Subcutaneous abdominal adipose tissue (tissue), 5 donors: ENCODE data around the gene SERPINE2.

Experiments
- H3K27ac ChIP-seq: one replicate; pipeline ENCODE4 v1.7.0; 2013; ENCODE audit warnings: low read depth, mild to moderate bottlenecking, inconsistent platforms, low read length, moderate library complexity
- H3K27me3 ChIP-seq, 5 donors: one replicate each; pipeline ENCODE4 v1.7.0; 2013; ENCODE audit warnings: low read length in 5 of 5, inconsistent platforms in 1 of 5; ENCODE audit not compliant: control insufficient read depth in 5 of 5, insufficient read depth in 4 of 5
- H3K36me3 ChIP-seq, 5 donors: one replicate each; pipeline ENCODE4 v1.7.0; 2013; ENCODE audit warnings: low read length in 5 of 5; ENCODE audit not compliant: control insufficient read depth in 5 of 5, insufficient read depth in 5 of 5
- H3K4me1 ChIP-seq, 5 donors: one replicate each; pipeline ENCODE4 v1.7.0; 2013; ENCODE audit warnings: low read length in 5 of 5, mild to moderate bottlenecking in 3 of 5, moderate library complexity in 1 of 5; ENCODE audit not compliant: control insufficient read depth in 5 of 5, insufficient read depth in 5 of 5
- H3K4me3 ChIP-seq, 5 donors: one replicate each; pipeline ENCODE4 v1.7.0; 2013; ENCODE audit warnings: low read length in 5 of 5, low read depth in 1 of 5
- H3K9ac ChIP-seq, 5 donors: one replicate each; pipeline ENCODE4 v1.7.0; 2013; ENCODE audit warnings: low read length in 5 of 5, mild to moderate bottlenecking in 4 of 5, moderate library complexity in 3 of 5
- H3K9me3 ChIP-seq, 5 donors: one replicate each; pipeline ENCODE4 v1.7.0; 2013; ENCODE audit warnings: low read length in 5 of 5; ENCODE audit not compliant: control insufficient read depth in 5 of 5
- donor health status: healthy.
- donor health status: healthy.
- donor health status: healthy.
- donor health status: healthy.
- donor health status: healthy.

Gene SERPINE2

GRCh38 chr2:223999862-224000261 is 39.2 kb downstream of the SERPINE2 start:
- Histone ChIP-seq H3K27me3 (no peaks in the 10 kb centered on the region), H3K36me3 (no peaks in the 10 kb centered on the region), H3K27ac (no peak overlapping the region), H3K9me3 (no peaks in the 10 kb centered on the region), H3K9ac (no peak overlapping the region), H3K4me1 (peaks cover 1 to 8% (median 7%) of the 10 kb centered on the region in 5 donors), H3K4me3 (no peak overlapping the region)

GRCh38 chr2:223998948-223999347 is 40.1 kb downstream of the SERPINE2 start:
- Histone ChIP-seq H3K36me3 (no peaks in the 10 kb centered on the region), H3K27ac (no peak overlapping the region), H3K9ac (no peak overlapping the region), H3K9me3 (no peaks in the 10 kb centered on the region), H3K4me1 (peaks cover under 1 to 1% (median under 1%) of the 10 kb centered on the region in 5 donors), H3K27me3 (no peaks in the 10 kb centered on the region), H3K4me3 (no peak overlapping the region)

- Histone ChIP-seq H3K4me1 (peaks cover 0 to 4% (median under 1%) of the 10 kb centered on the region in 5 donors), H3K27ac (no peak overlapping the region), H3K27me3 (no peaks in the 10 kb centered on the region), H3K36me3 (no peaks in the 10 kb centered on the region), H3K9me3 (no peaks in the 10 kb centered on the region), H3K9ac (no peak overlapping the region), H3K4me3 (no peak overlapping the region)
Observed at GRCh38 chr2:223997938-223998337, 41.1 kb downstream of the SERPINE2 start.

GRCh38 chr2:223996391-223996790 is 42.7 kb downstream of the SERPINE2 start:
- H3K9me3 ChIP-seq = no peaks in the 10 kb centered on the region
- no peak overlapping the region for H3K27ac ChIP-seq
- H3K4me1 ChIP-seq = peaks cover 0 to 4% (median 0%) of the 10 kb centered on the region in 5 donors
- H3K36me3 ChIP-seq = no peaks in the 10 kb centered on the region
- no peaks in the 10 kb centered on the region for H3K27me3 ChIP-seq
- H3K9ac ChIP-seq = no peak overlapping the region
- no peak overlapping the region for H3K4me3 ChIP-seq

- no peak overlapping the region for H3K4me3 ChIP-seq
- no peaks in the 10 kb centered on the region for H3K36me3 ChIP-seq
- H3K4me1 ChIP-seq = peaks cover 0 to 4% (median 0%) of the 10 kb centered on the region in 5 donors
- no peak overlapping the region for H3K9ac ChIP-seq
- H3K9me3 ChIP-seq = no peaks in the 10 kb centered on the region
- H3K27me3 ChIP-seq = no peaks in the 10 kb centered on the region
- no peak overlapping the region for H3K27ac ChIP-seq
Observed at GRCh38 chr2:223995569-223995968, 43.5 kb downstream of the SERPINE2 start.

- Histone ChIP-seq H3K4me3 (no peak overlapping the region), H3K4me1 (peaks cover 0 to 4% (median 0%) of the 10 kb centered on the region in 5 donors), H3K9ac (no peak overlapping the region), H3K27ac (no peak overlapping the region), H3K36me3 (no peaks in the 10 kb centered on the region), H3K9me3 (no peaks in the 10 kb centered on the region), H3K27me3 (no peaks in the 10 kb centered on the region)
Observed at GRCh38 chr2:223994562-223995162, 44.4 kb downstream of the SERPINE2 start.

GRCh38 chr2:223993634-223994232 is 45.4 kb downstream of the SERPINE2 start:
- Histone ChIP-seq H3K9ac (no peak overlapping the region), H3K36me3 (no peaks in the 10 kb centered on the region), H3K9me3 (no peaks in the 10 kb centered on the region), H3K4me3 (no peak overlapping the region), H3K27ac (no peak overlapping the region), H3K27me3 (no peaks in the 10 kb centered on the region), H3K4me1 (peaks cover 0 to 4% (median 0%) of the 10 kb centered on the region in 5 donors)

- no peak overlapping the region for H3K9ac ChIP-seq
Observed at GRCh38 chr2:223991611-223992010, 47.5 kb downstream of the SERPINE2 start.

GRCh38 chr2:223989856-223990232 is 49.2 kb downstream of the SERPINE2 start:
- H3K9ac ChIP-seq = no peak overlapping the region
- H3K36me3 ChIP-seq = no peaks in the 10 kb centered on the region
- no peaks in the 10 kb centered on the region for H3K9me3 ChIP-seq
- H3K4me1 ChIP-seq = peaks cover 0 to 4% (median 0%) of the 10 kb centered on the region in 5 donors
- H3K4me3 ChIP-seq = no peak overlapping the region
- peaks cover 0 to 4% (median 0%) of the 10 kb centered on the region in 5 donors for H3K27me3 ChIP-seq
- H3K27ac ChIP-seq = no peak overlapping the region

More at GRCh38 chr2:223991611-223992010, 47.5 kb downstream of the SERPINE2 start:
- H3K4me1 ChIP-seq = peaks cover 0 to 4% (median 0%) of the 10 kb centered on the region in 5 donors
- no peaks in the 10 kb centered on the region for H3K27me3 ChIP-seq
- H3K4me3 ChIP-seq = no peak overlapping the region
- no peak overlapping the region for H3K27ac ChIP-seq
- H3K9me3 ChIP-seq = no peaks in the 10 kb centered on the region
- no peaks in the 10 kb centered on the region for H3K36me3 ChIP-seq

- H3K36me3 ChIP-seq = no peaks in the 10 kb centered on the region
- H3K4me1 ChIP-seq = peaks cover 0 to 4% (median 0%) of the 10 kb centered on the region in 5 donors
- H3K27me3 ChIP-seq = peaks cover 0 to 4% (median 0%) of the 10 kb centered on the region in 5 donors
- no peak overlapping the region for H3K9ac ChIP-seq
- H3K27ac ChIP-seq = no peak overlapping the region
- no peaks in the 10 kb centered on the region for H3K9me3 ChIP-seq
- H3K4me3 ChIP-seq = no peak overlapping the region
Observed at GRCh38 chr2:223989206-223989855, 49.8 kb downstream of the SERPINE2 start.
